ENCODE results near the gene CACNA2D3. TPM values are rescaled to one million over a fixed set of nuclear protein-coding genes. Genes with fewer than 3 reads are reported as not detected.
A peak's percentile ranks its signal among the peaks of the same experiment; 100 is the strongest.

The CACNA2D3 gene
- total and polyA plus RNA-seq, 2 experiments from 2014 or later = 1.1 to 2.5 TPM

GRCh38 chr3:54353546-54353945 lies 231.2 kb downstream of the CACNA2D3 start:
- H3K27ac ChIP-seq = peak overlapping the region; percentile 13
- H3K27me3 ChIP-seq = no peaks in the 10 kb centered on the region
- no peak overlapping the region for H2AFZ ChIP-seq
- H3K9me3 ChIP-seq (ENCODE audit: low read depth) = no peaks in the 10 kb centered on the region
- peak overlapping the region; percentile 28 for H3K4me2 ChIP-seq
- WGBS (ENCODE audit: low lambda C conversion rate, missing lambda C conversion rate) = 59% methylated on average over 5 of the region's 5 CpGs
- no peaks in the 10 kb centered on the region for H3K9me2 ChIP-seq (replicated peaks; ENCODE audit: insufficient read depth)
- TF ChIP-seq EZH2 (IDR thresholded peaks at IDR 0.05; ENCODE audit: borderline replicate concordance) (no peak), CTCF (IDR thresholded peaks at IDR 0.05; ENCODE audit: poor library complexity) (no peak), EZH2phosphoT487 (IDR thresholded peaks at IDR 0.05; ENCODE audit: low read depth, severe bottlenecking, unreplicated experiment) (no peak)
- H4K20me1 ChIP-seq (ENCODE audit: insufficient read depth, poor library complexity, severe bottlenecking) = no peaks in the 10 kb centered on the region
- peaks cover 18% of the 10 kb centered on the region for H3K4me1 ChIP-seq (ENCODE audit: insufficient read depth)
- no peak for DNase-seq (ENCODE audit: low spot score)
- no peaks in the 10 kb centered on the region for H3K36me3 ChIP-seq (replicated peaks; ENCODE audit: insufficient read depth, low read depth)
- H3K4me3 ChIP-seq = no peak overlapping the region
- H3K79me2 ChIP-seq = no peaks in the 10 kb centered on the region

- WGBS (ENCODE audit: low lambda C conversion rate, missing lambda C conversion rate) = 18% methylated on average over 5 of the region's 5 CpGs
- peak overlapping the region; percentile 13 for H3K27ac ChIP-seq
- H3K4me2 ChIP-seq = peak overlapping the region; percentile 28
- TF ChIP-seq CTCF (IDR thresholded peaks at IDR 0.05; ENCODE audit: poor library complexity) = no peak
- TF ChIP-seq EZH2phosphoT487 (IDR thresholded peaks at IDR 0.05; ENCODE audit: low read depth, severe bottlenecking, unreplicated experiment) = no peak
- TF ChIP-seq EZH2 (IDR thresholded peaks at IDR 0.05; ENCODE audit: borderline replicate concordance) = no peak
- H3K9me3 ChIP-seq (ENCODE audit: low read depth) = no peaks in the 10 kb centered on the region
- DNase-seq (ENCODE audit: low spot score) = no peak
- H3K79me2 ChIP-seq = no peaks in the 10 kb centered on the region
- no peaks in the 10 kb centered on the region for H4K20me1 ChIP-seq (ENCODE audit: insufficient read depth, poor library complexity, severe bottlenecking)
- H3K9me2 ChIP-seq (replicated peaks; ENCODE audit: insufficient read depth) = no peaks in the 10 kb centered on the region
- no peaks in the 10 kb centered on the region for H3K27me3 ChIP-seq
- no peaks in the 10 kb centered on the region for H3K36me3 ChIP-seq (replicated peaks; ENCODE audit: insufficient read depth, low read depth)
- H2AFZ ChIP-seq = no peak overlapping the region
- H3K4me3 ChIP-seq = no peak overlapping the region
- peaks cover 18% of the 10 kb centered on the region for H3K4me1 ChIP-seq (ENCODE audit: insufficient read depth)
These were observed 231.6 kb downstream of the CACNA2D3 start for GRCh38 chr3:54353946-54354345.

GRCh38 chr3:54355800-54356199 lies 233.4 kb downstream of the CACNA2D3 start:
- H3K27ac ChIP-seq = no peak overlapping the region
- peaks cover 18% of the 10 kb centered on the region for H3K4me1 ChIP-seq (ENCODE audit: insufficient read depth)
- no peak for DNase-seq (ENCODE audit: low spot score)
- no peak overlapping the region for H3K4me2 ChIP-seq
- no peaks in the 10 kb centered on the region for H3K27me3 ChIP-seq
- TF ChIP-seq EZH2phosphoT487 (IDR thresholded peaks at IDR 0.05; ENCODE audit: low read depth, severe bottlenecking, unreplicated experiment) (no peak), EZH2 (IDR thresholded peaks at IDR 0.05; ENCODE audit: borderline replicate concordance) (no peak)
- no peaks in the 10 kb centered on the region for H3K9me3 ChIP-seq (ENCODE audit: low read depth)
- no peak overlapping the region for H2AFZ ChIP-seq
- no peaks in the 10 kb centered on the region for H3K36me3 ChIP-seq (replicated peaks; ENCODE audit: insufficient read depth, low read depth)
- WGBS (ENCODE audit: low lambda C conversion rate, missing lambda C conversion rate) = 92% methylated on average over 5 of the region's 5 CpGs
- no peak overlapping the region for H3K4me3 ChIP-seq
- H3K79me2 ChIP-seq = no peaks in the 10 kb centered on the region
- no peaks in the 10 kb centered on the region for H4K20me1 ChIP-seq (ENCODE audit: insufficient read depth, poor library complexity, severe bottlenecking)
- H3K9me2 ChIP-seq (replicated peaks; ENCODE audit: insufficient read depth) = no peaks in the 10 kb centered on the region

- H4K20me1 ChIP-seq (ENCODE audit: insufficient read depth, poor library complexity, severe bottlenecking) = no peaks in the 10 kb centered on the region
- H3K4me3 ChIP-seq = no peak overlapping the region
- H3K4me2 ChIP-seq = no peak overlapping the region
- H3K27ac ChIP-seq = peak overlapping the region; percentile 28
- TF ChIP-seq EZH2 (IDR thresholded peaks at IDR 0.05; ENCODE audit: borderline replicate concordance) (no peak), CTCF (IDR thresholded peaks at IDR 0.05; ENCODE audit: poor library complexity) (no peak), EZH2phosphoT487 (IDR thresholded peaks at IDR 0.05; ENCODE audit: low read depth, severe bottlenecking, unreplicated experiment) (no peak)
- H3K9me3 ChIP-seq (ENCODE audit: low read depth) = no peaks in the 10 kb centered on the region
- no peaks in the 10 kb centered on the region for H3K36me3 ChIP-seq (replicated peaks; ENCODE audit: insufficient read depth, low read depth)
- H3K79me2 ChIP-seq = no peaks in the 10 kb centered on the region
- 80% methylated on average over 6 of the region's 6 CpGs for WGBS (ENCODE audit: low lambda C conversion rate, missing lambda C conversion rate)
- no peak overlapping the region for H2AFZ ChIP-seq
- H3K9me2 ChIP-seq (replicated peaks; ENCODE audit: insufficient read depth) = no peaks in the 10 kb centered on the region
- H3K27me3 ChIP-seq = no peaks in the 10 kb centered on the region
- no peak for DNase-seq (ENCODE audit: low spot score)
- H3K4me1 ChIP-seq (ENCODE audit: insufficient read depth) = peaks cover 18% of the 10 kb centered on the region
These were observed 234.1 kb downstream of the CACNA2D3 start for GRCh38 chr3:54356261-54357045.

Measured in hepatocyte (in vitro differentiated cells).